Osteocyte (in vitro differentiated cells): ENCODE results near the gene LRRC4C. TPM values are rescaled to one million over a fixed set of nuclear protein-coding genes. Genes with fewer than 3 reads are reported as not detected.

ENCODE experiments used
- DNase-seq: peaks from one replicate; pipeline ENCODE4 v3.0.0; 2021; ENCODE audit warnings: mixed read lengths; ENCODE audit not compliant: unreplicated experiment; ENCODE audit errors: extremely low spot score
- H3K27ac Mint-ChIP-seq: one replicate; pipeline ENCODE4 v1.8.0; 2021; ENCODE audit warnings: mild to moderate bottlenecking, mixed read lengths; ENCODE audit not compliant: unreplicated experiment
- H3K27me3 Mint-ChIP-seq: one replicate; pipeline ENCODE4 v1.8.0; 2021; ENCODE audit warnings: mixed read lengths; ENCODE audit not compliant: unreplicated experiment
- H3K36me3 Mint-ChIP-seq: one replicate; pipeline ENCODE4 v1.8.0; 2021; ENCODE audit warnings: mixed read lengths; ENCODE audit not compliant: unreplicated experiment
- H3K4me1 Mint-ChIP-seq: one replicate; pipeline ENCODE4 v1.8.0; 2021; ENCODE audit warnings: mixed read lengths; ENCODE audit not compliant: unreplicated experiment
- H3K4me3 Mint-ChIP-seq: one replicate; pipeline ENCODE4 v1.8.0; 2021; ENCODE audit warnings: mild to moderate bottlenecking, moderate library complexity, mixed read lengths; ENCODE audit not compliant: unreplicated experiment
- H3K9me3 Mint-ChIP-seq: one replicate; pipeline ENCODE4 v1.8.0; 2021; ENCODE audit warnings: mixed read lengths; ENCODE audit not compliant: unreplicated experiment
- total RNA-seq: library from RNA; stranded (reverse); gene quantifications from 2 replicates; pipeline ENCODE4 v1.2.1, GENCODE V29; 2021
- TF ChIP-seq, protein P1 (sequence below): fragments of 200-600 bp; sonication (generic); IDR thresholded peaks from 2 replicates; pipeline ENCODE4 v1.5.0; 2021; ENCODE audit warnings: antibody characterized with exemption, mild to moderate bottlenecking, moderate library complexity

The LRRC4C gene
- total RNA-seq, 1 donor from 2014 or later = 0.16 TPM

GRCh38 chr11:40642284-40642683 is 817.2 kb downstream of the LRRC4C start:
- TF ChIP-seq, protein P1, sequence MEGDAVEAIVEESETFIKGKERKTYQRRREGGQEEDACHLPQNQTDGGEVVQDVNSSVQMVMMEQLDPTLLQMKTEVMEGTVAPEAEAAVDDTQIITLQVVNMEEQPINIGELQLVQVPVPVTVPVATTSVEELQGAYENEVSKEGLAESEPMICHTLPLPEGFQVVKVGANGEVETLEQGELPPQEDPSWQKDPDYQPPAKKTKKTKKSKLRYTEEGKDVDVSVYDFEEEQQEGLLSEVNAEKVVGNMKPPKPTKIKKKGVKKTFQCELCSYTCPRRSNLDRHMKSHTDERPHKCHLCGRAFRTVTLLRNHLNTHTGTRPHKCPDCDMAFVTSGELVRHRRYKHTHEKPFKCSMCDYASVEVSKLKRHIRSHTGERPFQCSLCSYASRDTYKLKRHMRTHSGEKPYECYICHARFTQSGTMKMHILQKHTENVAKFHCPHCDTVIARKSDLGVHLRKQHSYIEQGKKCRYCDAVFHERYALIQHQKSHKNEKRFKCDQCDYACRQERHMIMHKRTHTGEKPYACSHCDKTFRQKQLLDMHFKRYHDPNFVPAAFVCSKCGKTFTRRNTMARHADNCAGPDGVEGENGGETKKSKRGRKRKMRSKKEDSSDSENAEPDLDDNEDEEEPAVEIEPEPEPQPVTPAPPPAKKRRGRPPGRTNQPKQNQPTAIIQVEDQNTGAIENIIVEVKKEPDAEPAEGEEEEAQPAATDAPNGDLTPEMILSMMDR = no peak
- Mint-ChIP-seq H3K4me1 (no peaks in the 10 kb centered on the region), H3K36me3 (no peaks in the 10 kb centered on the region), H3K27me3 (no peaks in the 10 kb centered on the region), H3K9me3 (peaks cover 39% of the 10 kb centered on the region), H3K27ac (no peak overlapping the region), H3K4me3 (no peak overlapping the region)
- no peak for DNase-seq

DNA sequence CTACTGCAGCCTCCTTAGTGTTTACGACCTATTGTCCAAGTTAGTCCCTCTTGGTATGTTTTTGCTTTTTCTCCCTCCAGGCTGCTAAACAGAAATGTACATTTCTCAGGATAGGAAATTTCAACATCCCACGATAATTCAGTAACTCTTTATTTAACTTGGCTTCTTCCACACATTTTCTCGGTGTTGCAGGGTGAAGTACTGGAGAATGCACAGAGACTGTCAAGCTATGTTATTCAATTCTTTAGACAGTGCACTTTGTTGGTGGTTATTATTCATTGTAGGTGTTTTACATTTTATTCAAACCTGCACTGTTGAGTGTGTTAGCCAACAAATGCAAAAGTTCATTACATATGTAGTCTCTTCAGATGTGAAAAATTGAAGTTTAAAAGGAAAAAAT is 839.8 kb downstream of the LRRC4C start:
- no peak overlapping the region for H3K4me3 Mint-ChIP-seq
- TF ChIP-seq, protein P1 = no peak

DNA sequence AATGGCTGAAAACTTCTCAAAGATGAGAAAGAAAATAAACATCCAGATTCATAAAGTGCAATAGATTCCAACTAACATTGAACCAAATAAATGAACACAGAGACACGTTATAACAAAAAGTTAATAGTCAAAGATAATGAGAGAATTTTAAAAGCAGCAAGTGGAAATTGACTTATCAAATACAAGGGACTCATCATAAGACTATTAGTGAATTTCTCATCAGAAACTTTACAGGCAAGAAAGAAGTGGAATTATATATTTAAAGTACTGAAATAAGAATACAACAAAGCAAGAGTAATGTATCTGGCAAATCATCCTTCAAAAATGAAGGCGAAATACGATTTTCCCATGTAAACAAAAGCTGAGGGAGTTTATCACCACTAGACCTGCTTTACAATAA is 852.7 kb downstream of the LRRC4C start:
- Mint-ChIP-seq H3K4me1 (no peaks in the 10 kb centered on the region), H3K9me3 (peaks cover 61% of the 10 kb centered on the region)
- TF ChIP-seq, protein P1 = no peak

More for the DNA sequence above, 839.8 kb downstream of the LRRC4C start:
- no peak overlapping the region for H3K27ac Mint-ChIP-seq
- no peaks in the 10 kb centered on the region for H3K4me1 Mint-ChIP-seq
- no peaks in the 10 kb centered on the region for H3K27me3 Mint-ChIP-seq
- no peak for DNase-seq
- H3K36me3 Mint-ChIP-seq = no peaks in the 10 kb centered on the region
- H3K9me3 Mint-ChIP-seq = peaks cover 17% of the 10 kb centered on the region

DNA sequence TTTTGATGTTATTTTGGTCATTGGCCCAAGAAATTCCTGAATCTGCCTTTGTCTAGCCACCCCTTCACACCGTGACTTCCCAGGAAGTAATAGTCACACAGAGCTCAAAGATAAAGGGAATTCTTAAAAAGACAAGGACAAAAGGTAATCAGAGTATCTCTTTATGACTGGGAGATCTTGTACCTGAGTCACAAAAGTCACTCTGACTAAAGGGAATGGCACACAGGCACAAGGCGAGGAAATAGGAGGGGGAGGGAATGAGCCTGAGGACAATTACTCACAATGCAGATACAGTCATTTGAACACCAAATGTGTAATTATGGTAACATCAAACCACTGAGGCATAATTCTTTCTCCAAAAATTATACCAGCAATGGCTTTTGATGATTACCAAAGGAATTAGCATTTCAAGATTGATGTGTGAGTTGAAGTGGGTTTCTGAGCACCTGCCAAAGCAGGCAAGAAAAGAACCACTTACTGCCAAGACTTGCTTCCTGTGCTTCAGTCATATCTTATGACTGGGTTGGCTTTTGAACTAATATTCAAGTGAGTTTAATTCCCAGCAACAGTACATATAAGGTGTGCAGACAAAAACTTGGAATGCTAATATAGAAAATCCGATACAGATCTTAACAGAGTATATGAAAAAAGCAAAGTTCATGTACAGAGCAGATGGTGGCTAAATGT is 856.4 kb downstream of the LRRC4C start:
- TF ChIP-seq, protein P1 = no peak
- H3K4me1 Mint-ChIP-seq = no peaks in the 10 kb centered on the region

More for the DNA sequence above, 852.7 kb downstream of the LRRC4C start:
- no peak overlapping the region for H3K27ac Mint-ChIP-seq
- no peaks in the 10 kb centered on the region for H3K36me3 Mint-ChIP-seq
- H3K4me3 Mint-ChIP-seq = no peak overlapping the region
- no peak for DNase-seq
- no peaks in the 10 kb centered on the region for H3K27me3 Mint-ChIP-seq

DNA sequence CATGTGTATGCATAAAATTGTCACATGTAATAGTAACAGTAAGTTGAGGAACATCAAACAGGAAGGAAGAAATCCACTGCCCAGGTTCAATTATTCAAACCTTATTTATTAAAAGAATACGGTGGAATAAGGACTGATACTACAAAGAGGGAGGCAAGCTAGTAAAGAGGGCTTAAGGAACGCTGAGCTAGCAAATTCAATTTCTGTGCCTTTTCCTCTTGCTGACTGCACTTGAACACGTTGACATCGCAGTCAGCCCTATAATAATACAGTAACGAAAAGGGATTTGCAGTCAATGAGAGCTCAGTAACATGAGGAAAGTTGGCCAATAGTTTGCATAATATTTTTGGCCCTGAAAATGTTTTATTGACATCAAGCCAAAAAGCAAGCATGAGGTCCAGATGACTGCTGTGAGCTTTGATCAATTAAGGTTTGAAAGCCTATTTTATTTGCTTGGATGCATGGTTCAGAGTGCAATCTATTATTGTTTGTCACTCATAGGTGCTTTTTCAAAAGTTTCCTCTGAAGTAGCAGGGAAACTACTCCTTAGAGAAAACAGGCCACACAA is 861.8 kb downstream of the LRRC4C start:
- peaks cover 25% of the 10 kb centered on the region for H3K9me3 Mint-ChIP-seq
- no peak overlapping the region for H3K4me3 Mint-ChIP-seq
- no peaks in the 10 kb centered on the region for H3K36me3 Mint-ChIP-seq
- H3K27me3 Mint-ChIP-seq = no peaks in the 10 kb centered on the region
- no peak for DNase-seq
- TF ChIP-seq, protein P1 = no peak
- H3K4me1 Mint-ChIP-seq = no peaks in the 10 kb centered on the region
- H3K27ac Mint-ChIP-seq = no peak overlapping the region

More for the DNA sequence above, 856.4 kb downstream of the LRRC4C start:
- H3K27ac Mint-ChIP-seq = no peak overlapping the region
- no peaks in the 10 kb centered on the region for H3K27me3 Mint-ChIP-seq
- no peaks in the 10 kb centered on the region for H3K36me3 Mint-ChIP-seq
- peaks cover 42% of the 10 kb centered on the region for H3K9me3 Mint-ChIP-seq
- H3K4me3 Mint-ChIP-seq = no peak overlapping the region
- DNase-seq = no peak
